HEK293 (cell line): ENCODE data around the gene GGPS1.
"Not testable (repeated sequence)": the region's sequence is repeated elsewhere in the genome, so short reads cannot be mapped to it uniquely, and the experiment has no call there.

Experiments used
- CTCF ChIA-PET: fragments of 350-600 bp; formaldehyde crosslinking; extraction: SDS; loops from one replicate; lab custom pipeline; 2021; ENCODE audit warnings: antibody characterized with exemption; lab: Yijun Ruan, JAX
- POLR2A ChIA-PET: fragments of 300-600 bp; formaldehyde crosslinking; extraction: SDS; loops from one replicate; lab custom pipeline; 2020; ENCODE audit warnings: antibody characterized with exemption, inconsistent platforms; lab: Yijun Ruan, JAX
- H3K27ac ChIP-seq: fragments of 200-500 bp; sonication (Bioruptor generic); 2 replicates; pipeline ENCODE4 v1.5.1; 2014; ENCODE audit warnings: low read depth, low read length, control low read depth, inconsistent platforms; ENCODE audit errors: extremely low read depth
- H3K36me3 ChIP-seq, 2 experiments: fragments of 200-500 bp in 1 of 2; sonication (Bioruptor generic) in 1 of 2; 1 replicate in 1 of 2; 2 replicates in 1 of 2; pipeline ENCODE4 v1.5.1; 2014 to 2017; ENCODE audit warnings: inconsistent platforms in 2 of 2, low read length in 2 of 2; ENCODE audit not compliant: control insufficient read depth in 2 of 2, insufficient read depth in 1 of 2
- H3K4me1 ChIP-seq: fragments of 200-500 bp; sonication (Bioruptor generic); 2 replicates; pipeline ENCODE4 v1.5.1; 2014; ENCODE audit warnings: mild to moderate bottlenecking, low read length, inconsistent platforms; ENCODE audit not compliant: control insufficient read depth, insufficient read depth
- H3K4me3 ChIP-seq: 2 replicates; pipeline ENCODE4 v1.5.1; 2011; ENCODE audit warnings: low read depth, mild to moderate bottlenecking, control low read depth, low read length, moderate library complexity
- H3K9me3 ChIP-seq: fragments of 200-500 bp; sonication (Bioruptor generic); 2 replicates; pipeline ENCODE4 v1.5.1; 2014; ENCODE audit warnings: low read depth, low read length, inconsistent platforms; ENCODE audit not compliant: control insufficient read depth, insufficient read depth
- GFI1B ChIP-seq: fragments of 450-650 bp; formaldehyde crosslinking; IDR thresholded peaks from 2 replicates; pipeline ENCODE4 v1.5.1; 2016; ENCODE audit warnings: missing biosample characterization, missing genetic modification characterization
- GLI2 ChIP-seq: fragments of 450-650 bp; formaldehyde crosslinking; IDR thresholded peaks from 2 replicates; pipeline ENCODE4; 2017; ENCODE audit warnings: missing biosample characterization, missing genetic modification characterization, low read depth, borderline replicate concordance
- GLIS1 ChIP-seq: fragments of 450-650 bp; formaldehyde crosslinking; IDR thresholded peaks from 2 replicates; pipeline ENCODE4 v1.5.1; 2016; ENCODE audit warnings: missing biosample characterization, missing genetic modification characterization
- KLF1 ChIP-seq: fragments of 450-650 bp; formaldehyde crosslinking; IDR thresholded peaks from 2 replicates; pipeline ENCODE4 v1.5.1; 2016; ENCODE audit warnings: missing biosample characterization, missing genetic modification characterization
- SCRT1 ChIP-seq: fragments of 450-650 bp; formaldehyde crosslinking; IDR thresholded peaks from 2 replicates; pipeline ENCODE4 v1.5.1; 2016; ENCODE audit warnings: missing biosample characterization, missing genetic modification characterization, borderline replicate concordance
- SCRT2 ChIP-seq: fragments of 450-650 bp; formaldehyde crosslinking; IDR thresholded peaks from 2 replicates; pipeline ENCODE4 v1.5.1; 2016; ENCODE audit warnings: missing biosample characterization, missing genetic modification characterization
- TRIM28 ChIP-seq: IDR thresholded peaks from 2 replicates; pipeline ENCODE4 v1.6.1; 2011; ENCODE audit warnings: low read length, control low read depth, borderline replicate concordance
- ZBTB17 ChIP-seq: fragments of 450-650 bp; formaldehyde crosslinking; IDR thresholded peaks from 2 replicates; pipeline ENCODE4 v1.5.1; 2016; ENCODE audit warnings: missing biosample characterization, missing genetic modification characterization
- ZFHX2 ChIP-seq: fragments of 450-650 bp; formaldehyde crosslinking; conservative IDR thresholded peaks from 2 replicates; pipeline ENCODE4 v1.5.1; 2016; ENCODE audit warnings: missing biosample characterization, missing genetic modification characterization
- ZNF175 ChIP-seq: fragments of 450-650 bp; formaldehyde crosslinking; IDR thresholded peaks from 2 replicates; pipeline ENCODE4 v1.5.1; 2016; ENCODE audit warnings: missing biosample characterization, missing genetic modification characterization
- ZNF202 ChIP-seq: fragments of 450-650 bp; formaldehyde crosslinking; IDR thresholded peaks from 2 replicates; pipeline ENCODE4 v1.5.1; 2016; ENCODE audit warnings: missing biosample characterization, missing genetic modification characterization, borderline replicate concordance
- ZNF214 ChIP-seq: fragments of 450-650 bp; formaldehyde crosslinking; IDR thresholded peaks from 2 replicates; pipeline ENCODE4 v1.5.1; 2017; ENCODE audit warnings: missing biosample characterization, mild to moderate bottlenecking, missing genetic modification characterization, borderline replicate concordance
- ZNF354C ChIP-seq: fragments of 450-650 bp; formaldehyde crosslinking; IDR thresholded peaks from 2 replicates; pipeline ENCODE4 v1.5.1; 2016; ENCODE audit warnings: missing biosample characterization, missing genetic modification characterization, low read depth, borderline replicate concordance
- ZNF510 ChIP-seq: fragments of 450-650 bp; formaldehyde crosslinking; IDR thresholded peaks from 2 replicates; pipeline ENCODE4 v1.5.1; 2018; ENCODE audit warnings: mild to moderate bottlenecking, missing genetic modification characterization, missing biosample characterization; ENCODE audit not compliant: insufficient replicate concordance
- ZNF544 ChIP-seq: fragments of 450-650 bp; formaldehyde crosslinking; IDR thresholded peaks from 2 replicates; pipeline ENCODE4 v1.5.0; 2017; ENCODE audit warnings: missing biosample characterization, missing genetic modification characterization
- ZNF664 ChIP-seq: fragments of 450-650 bp; formaldehyde crosslinking; IDR thresholded peaks from 2 replicates; pipeline ENCODE4 v1.5.1; 2016; ENCODE audit warnings: missing biosample characterization, missing genetic modification characterization
- ZNF677 ChIP-seq: fragments of 450-650 bp; IDR thresholded peaks from 2 replicates; pipeline ENCODE4 v1.5.0; 2018; ENCODE audit warnings: missing biosample characterization, mild to moderate bottlenecking, missing genetic modification characterization, moderate library complexity
- ZXDB ChIP-seq: fragments of 450-650 bp; formaldehyde crosslinking; IDR thresholded peaks from 2 replicates; pipeline ENCODE4 v1.5.1; 2016; ENCODE audit warnings: missing biosample characterization, missing genetic modification characterization
- TF ChIP-seq, protein P1 (sequence below): fragments of 450-650 bp; formaldehyde crosslinking; IDR thresholded peaks from 2 replicates; pipeline ENCODE4 v1.5.1; 2016; ENCODE audit warnings: missing biosample characterization, missing genetic modification characterization
- TF ChIP-seq, protein P2 (sequence below): fragments of 450-650 bp; formaldehyde crosslinking; IDR thresholded peaks from 2 replicates; pipeline ENCODE4 v1.5.1; 2016; ENCODE audit warnings: missing biosample characterization, missing genetic modification characterization
- TF ChIP-seq, protein P3 (sequence below): fragments of 450-650 bp; formaldehyde crosslinking; IDR thresholded peaks from 2 replicates; pipeline ENCODE4 v1.5.1; 2017; ENCODE audit warnings: missing biosample characterization, missing genetic modification characterization

GGPS1 gene

DNA sequence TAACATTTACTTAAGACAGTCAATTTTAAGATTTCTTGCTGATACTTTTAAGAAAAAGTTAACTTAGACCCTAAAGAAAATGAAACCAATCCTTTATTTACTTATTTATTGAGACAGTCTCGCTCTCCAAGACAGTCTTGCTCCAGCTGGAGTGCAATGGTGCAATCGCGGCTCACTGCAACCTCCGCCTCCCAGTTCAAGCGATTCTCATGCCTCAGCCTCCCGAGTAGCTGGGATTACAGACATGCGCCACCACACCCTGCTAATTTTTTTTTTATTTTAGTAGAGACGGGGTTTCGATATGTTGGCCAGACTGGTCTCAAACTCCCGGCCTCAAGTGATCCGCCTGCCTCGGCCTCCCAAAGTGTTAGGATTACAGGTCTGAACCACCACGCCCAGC, 44.7 kb upstream of the GGPS1 start:
- peak; percentile 81; the same call in 1 of the 2 replicates for TF ChIP-seq ZNF202 (tag by site-specific recombination)
- H3K4me3 ChIP-seq, H3K27ac ChIP-seq, H3K36me3 ChIP-seq, H3K9me3 ChIP-seq, POLR2A ChIA-PET: not testable (repeated sequence)
- peaks cover 26% of the 10 kb centered on the region for H3K4me1 ChIP-seq
- CTCF ChIA-PET, result interaction anchor here (0.7 to 1.4 kb wide), 2 partner anchors 8 to 17 kb away, joined by 3 to 5 read pairs; no protein-coding TSS in a partner anchor

DNA sequence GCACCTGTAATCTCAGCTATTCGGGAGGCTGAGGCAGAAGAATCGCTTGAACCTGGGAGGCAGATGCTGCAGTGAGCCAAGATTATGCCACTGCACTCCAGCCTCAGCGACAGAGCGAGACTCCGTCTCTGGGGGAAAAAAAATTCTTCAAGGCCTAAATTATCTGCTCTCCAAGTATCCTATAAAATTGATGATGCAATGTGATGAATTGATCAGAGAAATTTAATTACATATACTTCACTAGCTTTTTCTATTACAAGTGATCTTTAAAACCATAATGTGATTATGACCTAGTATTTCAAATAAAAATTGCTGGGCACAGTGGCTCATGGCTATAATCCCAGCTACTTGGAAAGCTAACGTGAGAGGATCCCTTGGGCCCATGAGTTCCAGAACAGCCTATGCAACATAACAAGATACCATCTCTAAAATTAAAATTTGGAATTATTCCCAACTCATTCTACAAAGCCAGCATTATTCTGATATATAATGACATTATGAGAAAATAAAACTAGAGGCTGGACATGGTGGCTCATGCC, 44.1 kb upstream of the GGPS1 start:
- peaks cover 19% of the 10 kb centered on the region for H3K4me1 ChIP-seq
- no peaks in the 10 kb centered on the region; a peak in 1 of 3 replicates for H3K36me3 ChIP-seq
- TF ChIP-seq ZNF214 (tag by site-specific recombination) (no peak), ZBTB17 (0 out of 2 replicates have a peak, but pooled peaks have one; percentile 1)
- POLR2A ChIA-PET, result no interaction called here
- H3K4me3 ChIP-seq, result no peak overlapping the region
- CTCF ChIA-PET, result interaction anchor here (0.6 to 1.4 kb wide), 5 partner anchors 8 to 237 kb away, joined by 3 to 5 read pairs (median 4); no protein-coding TSS in a partner anchor
- no peaks in the 10 kb centered on the region for H3K9me3 ChIP-seq
- no peak overlapping the region for H3K27ac ChIP-seq

DNA sequence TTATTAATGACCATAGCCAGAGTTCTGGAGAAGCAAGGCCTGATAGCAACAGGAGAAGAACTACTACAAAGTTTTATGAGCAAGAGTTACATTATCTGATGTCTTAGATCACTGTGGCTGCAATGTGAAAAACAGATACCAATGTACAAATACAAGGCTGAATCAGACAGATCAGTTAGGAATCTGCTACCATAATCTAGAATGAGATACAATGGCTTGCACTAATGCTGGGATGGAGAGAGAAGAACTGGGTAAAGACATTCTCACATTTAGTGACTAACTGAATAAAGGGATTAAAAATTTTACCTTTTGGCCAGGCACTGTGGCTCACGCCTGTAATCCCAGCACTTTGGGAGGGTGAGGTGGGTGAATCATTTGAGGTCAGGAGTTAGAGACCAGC, 41.7 kb upstream of the GGPS1 start:
- H3K9me3 ChIP-seq, result no peaks in the 10 kb centered on the region
- H3K4me1 ChIP-seq, result peaks cover 16% of the 10 kb centered on the region; the same call in 1 of the 2 replicates
- H3K27ac ChIP-seq, result 0 out of 2 replicates have a peak overlapping the region, but pooled peaks have one; percentile 16
- CTCF ChIA-PET, result interaction anchor here (0.6 to 1.1 kb wide), 2 partner anchors 127 to 129 kb away, joined by 4 to 5 read pairs; no protein-coding TSS in a partner anchor
- TF ChIP-seq, protein P1, sequence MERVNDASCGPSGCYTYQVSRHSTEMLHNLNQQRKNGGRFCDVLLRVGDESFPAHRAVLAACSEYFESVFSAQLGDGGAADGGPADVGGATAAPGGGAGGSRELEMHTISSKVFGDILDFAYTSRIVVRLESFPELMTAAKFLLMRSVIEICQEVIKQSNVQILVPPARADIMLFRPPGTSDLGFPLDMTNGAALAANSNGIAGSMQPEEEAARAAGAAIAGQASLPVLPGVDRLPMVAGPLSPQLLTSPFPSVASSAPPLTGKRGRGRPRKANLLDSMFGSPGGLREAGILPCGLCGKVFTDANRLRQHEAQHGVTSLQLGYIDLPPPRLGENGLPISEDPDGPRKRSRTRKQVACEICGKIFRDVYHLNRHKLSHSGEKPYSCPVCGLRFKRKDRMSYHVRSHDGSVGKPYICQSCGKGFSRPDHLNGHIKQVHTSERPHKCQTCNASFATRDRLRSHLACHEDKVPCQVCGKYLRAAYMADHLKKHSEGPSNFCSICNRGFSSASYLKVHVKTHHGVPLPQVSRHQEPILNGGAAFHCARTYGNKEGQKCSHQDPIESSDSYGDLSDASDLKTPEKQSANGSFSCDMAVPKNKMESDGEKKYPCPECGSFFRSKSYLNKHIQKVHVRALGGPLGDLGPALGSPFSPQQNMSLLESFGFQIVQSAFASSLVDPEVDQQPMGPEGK (tag by site-specific recombination), result no peak
- TF ChIP-seq TRIM28 (no peak), ZNF510 (peak; percentile 18), ZFHX2 (tag by site-specific recombination) (no peak), ZNF175 (tag by site-specific recombination) (no peak), ZBTB17 (0 out of 2 replicates have a peak, but pooled peaks have one; percentile 17), ZNF544 (tag by site-specific recombination) (no peak), SCRT2 (tag by site-specific recombination) (peak; percentile 70), SCRT1 (tag by site-specific recombination) (0 out of 2 replicates have a peak, but pooled peaks have one; percentile 47), KLF1 (tag by site-specific recombination) (0 out of 2 replicates have a peak, but pooled peaks have one; percentile 49), ZNF677 (tag by site-specific recombination) (no peak)
- TF ChIP-seq, all 188 proteins: peak for 5
- no peaks in the 10 kb centered on the region; a peak in 1 of 3 replicates for H3K36me3 ChIP-seq
- no peak overlapping the region for H3K4me3 ChIP-seq
- POLR2A ChIA-PET, result no interaction called here

DNA sequence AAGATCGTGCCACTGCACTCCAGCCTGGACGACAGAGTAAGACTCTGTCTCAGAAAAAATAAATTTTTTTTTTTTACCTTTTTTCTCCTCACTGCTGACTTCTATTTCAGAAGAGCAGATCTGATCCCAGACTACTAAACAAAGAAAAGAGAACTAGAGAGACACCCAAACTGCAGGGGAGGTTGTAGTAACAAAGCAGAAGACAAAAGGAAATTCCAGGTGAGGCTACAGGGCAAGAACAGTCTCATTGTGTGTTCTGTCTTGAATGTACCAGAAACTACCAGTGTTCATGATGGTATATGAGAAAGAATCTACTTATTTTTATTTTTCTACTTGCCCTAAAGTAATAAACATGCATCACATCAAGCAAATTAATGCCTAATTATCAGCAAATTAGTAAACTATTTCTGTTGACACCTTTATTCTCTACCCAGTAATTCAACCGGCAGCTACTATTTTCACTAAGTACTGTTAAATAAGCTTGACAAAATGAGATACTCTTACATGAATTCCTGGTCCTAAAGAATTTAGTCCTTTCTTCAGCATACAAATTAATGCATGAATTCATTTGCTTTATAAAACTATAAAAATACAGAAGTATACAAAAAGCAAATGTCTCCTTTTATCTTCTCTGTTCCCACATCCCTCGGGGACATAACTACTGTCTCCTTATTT, 41.0 kb upstream of the GGPS1 start:
- H3K4me1 ChIP-seq, result peaks cover 18% of the 10 kb centered on the region; the same call in 1 of the 2 replicates
- TF ChIP-seq ZNF664 (tag by site-specific recombination) (peak; percentile 92), GFI1B (tag by site-specific recombination) (no peak), ZXDB (tag by site-specific recombination) (no peak), GLIS1 (tag by site-specific recombination) (peak; percentile 18; the same call in 1 of the 2 replicates), GLI2 (tag by site-specific recombination) (no peak), ZNF354C (no peak)
- TF ChIP-seq, protein P2, sequence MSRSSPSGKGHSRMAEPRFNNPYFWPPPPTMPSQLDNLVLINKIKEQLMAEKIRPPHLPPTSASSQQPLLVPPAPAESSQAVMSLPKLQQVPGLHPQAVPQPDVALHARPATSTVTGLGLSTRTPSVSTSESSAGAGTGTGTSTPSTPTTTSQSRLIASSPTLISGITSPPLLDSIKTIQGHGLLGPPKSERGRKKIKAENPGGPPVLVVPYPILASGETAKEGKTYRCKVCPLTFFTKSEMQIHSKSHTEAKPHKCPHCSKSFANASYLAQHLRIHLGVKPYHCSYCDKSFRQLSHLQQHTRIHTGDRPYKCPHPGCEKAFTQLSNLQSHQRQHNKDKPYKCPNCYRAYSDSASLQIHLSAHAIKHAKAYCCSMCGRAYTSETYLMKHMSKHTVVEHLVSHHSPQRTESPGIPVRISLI, result 0 out of 2 replicates have a peak, but pooled peaks have one; percentile 26
- TF ChIP-seq, protein P3, sequence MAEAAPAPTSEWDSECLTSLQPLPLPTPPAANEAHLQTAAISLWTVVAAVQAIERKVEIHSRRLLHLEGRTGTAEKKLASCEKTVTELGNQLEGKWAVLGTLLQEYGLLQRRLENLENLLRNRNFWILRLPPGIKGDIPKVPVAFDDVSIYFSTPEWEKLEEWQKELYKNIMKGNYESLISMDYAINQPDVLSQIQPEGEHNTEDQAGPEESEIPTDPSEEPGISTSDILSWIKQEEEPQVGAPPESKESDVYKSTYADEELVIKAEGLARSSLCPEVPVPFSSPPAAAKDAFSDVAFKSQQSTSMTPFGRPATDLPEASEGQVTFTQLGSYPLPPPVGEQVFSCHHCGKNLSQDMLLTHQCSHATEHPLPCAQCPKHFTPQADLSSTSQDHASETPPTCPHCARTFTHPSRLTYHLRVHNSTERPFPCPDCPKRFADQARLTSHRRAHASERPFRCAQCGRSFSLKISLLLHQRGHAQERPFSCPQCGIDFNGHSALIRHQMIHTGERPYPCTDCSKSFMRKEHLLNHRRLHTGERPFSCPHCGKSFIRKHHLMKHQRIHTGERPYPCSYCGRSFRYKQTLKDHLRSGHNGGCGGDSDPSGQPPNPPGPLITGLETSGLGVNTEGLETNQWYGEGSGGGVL (tag by site-specific recombination), result no peak
- TF ChIP-seq, all 188 proteins: peak for 3
- Histone ChIP-seq H3K27ac (no peak overlapping the region), H3K36me3 (no peaks in the 10 kb centered on the region; a peak in 1 of 3 replicates), H3K4me3 (no peak overlapping the region), H3K9me3 (no peaks in the 10 kb centered on the region)
- ChIA-PET CTCF (no interaction called here), POLR2A (no interaction called here)
